GM23338 (cell line): ENCODE data around the gene C10orf53. TPM values are rescaled to one million over a fixed set of nuclear protein-coding genes. Genes with fewer than 3 reads are reported as not detected.
A peak's percentile ranks its signal among the peaks of the same experiment; 100 is the strongest.

Experiments used
- ATAC-seq: fragments of 200-7000 bp; cut with Tn5 transposase; 3 replicates; pipeline ENCODE4 v1.9.1; 2020
- DNase-seq: peaks from one replicate; pipeline ENCODE4 v3.0.0-alpha.2; 2015; ENCODE audit warnings: low spot score
- H2AFZ ChIP-seq: fragments of 200-600 bp; sonication (generic); 2 replicates; pipeline ENCODE4 v1.8.0; 2016; ENCODE audit warnings: antibody characterized with exemption, mild to moderate bottlenecking, moderate library complexity
- H3F3A ChIP-seq: fragments of 200-600 bp; sonication (generic); replicated peaks from 2 replicates; pipeline ENCODE4 v1.8.0; 2017; ENCODE audit warnings: antibody characterized with exemption, mixed run types, low read depth
- H3K27ac ChIP-seq: fragments of 200-600 bp; sonication (generic); 2 replicates; pipeline ENCODE4 v1.6.1; 2016; ENCODE audit warnings: low read depth
- H3K27me3 ChIP-seq: fragments of 200-600 bp; sonication (generic); 2 replicates; pipeline ENCODE4 v1.8.0; 2016; ENCODE audit warnings: mild to moderate bottlenecking, mixed run types, moderate library complexity; ENCODE audit not compliant: insufficient read depth
- H3K36me3 ChIP-seq: fragments of 200-600 bp; sonication (generic); 2 replicates; pipeline ENCODE4 v1.8.0; 2016; ENCODE audit warnings: mild to moderate bottlenecking; ENCODE audit not compliant: insufficient read depth
- H3K4me1 ChIP-seq: fragments of 200-600 bp; sonication (generic); 2 replicates; pipeline ENCODE4 v1.8.0; 2016; ENCODE audit warnings: mild to moderate bottlenecking, moderate library complexity; ENCODE audit not compliant: insufficient read depth
- H3K4me2 ChIP-seq: fragments of 200-600 bp; sonication (generic); 2 replicates; pipeline ENCODE4 v1.7.1; 2017; ENCODE audit warnings: mixed run types
- H3K4me3 ChIP-seq: fragments of 200-600 bp; sonication (generic); 2 replicates; pipeline ENCODE4 v1.6.1; 2016; ENCODE audit warnings: mixed run types
- H3K79me2 ChIP-seq: fragments of 200-600 bp; sonication (generic); replicated peaks from 2 replicates; pipeline ENCODE4 v1.8.0; 2017; ENCODE audit warnings: mild to moderate bottlenecking; ENCODE audit not compliant: insufficient read depth
- H3K9me2 ChIP-seq: fragments of 200-600 bp; sonication (generic); 2 replicates; pipeline ENCODE4 v1.8.0; 2017; ENCODE audit not compliant: insufficient read depth
- H4K20me1 ChIP-seq: fragments of 200-600 bp; sonication (generic); replicated peaks from 2 replicates; pipeline ENCODE4 v1.8.0; 2017; ENCODE audit warnings: mild to moderate bottlenecking; ENCODE audit not compliant: insufficient read depth
- H3K27ac Mint-ChIP-seq: 2 replicates; pipeline ENCODE4 v1.8.0; 2020; ENCODE audit warnings: inconsistent platforms, mild to moderate bottlenecking, moderate library complexity, mixed read lengths
- H3K27me3 Mint-ChIP-seq: 3 replicates; pipeline ENCODE4 v1.8.0; 2022; ENCODE audit warnings: low read depth, mild to moderate bottlenecking, moderate library complexity, mixed read lengths, inconsistent platforms; ENCODE audit not compliant: insufficient read depth, poor library complexity
- H3K36me3 Mint-ChIP-seq: 3 replicates; pipeline ENCODE4 v1.8.0; 2021; ENCODE audit warnings: low read depth, mild to moderate bottlenecking, inconsistent platforms, moderate library complexity, mixed read lengths
- H3K4me1 Mint-ChIP-seq: 3 replicates; pipeline ENCODE4 v1.8.0; 2020; ENCODE audit warnings: mild to moderate bottlenecking, inconsistent platforms, mixed read lengths
- H3K4me3 Mint-ChIP-seq: 3 replicates; pipeline ENCODE4 v1.8.0; 2021; ENCODE audit warnings: moderate library complexity, mild to moderate bottlenecking, inconsistent platforms, mixed read lengths
- H3K9me3 Mint-ChIP-seq: 3 replicates; pipeline ENCODE4 v1.8.0; 2020; ENCODE audit warnings: moderate library complexity, mild to moderate bottlenecking, inconsistent platforms, mixed read lengths
- CREB1 ChIP-seq: fragments of 250-450 bp; sonication (Bioruptor Pico); IDR thresholded peaks from 2 replicates; pipeline ENCODE4 v1.5.0; 2020; ENCODE audit warnings: low read depth, mild to moderate bottlenecking, moderate library complexity
- ETS1 ChIP-seq: IDR thresholded peaks from 2 replicates; pipeline ENCODE4 v1.6.1; 2016; ENCODE audit warnings: antibody characterized with exemption
- EZH2phosphoT487 ChIP-seq: fragments of 200-600 bp; sonication (generic); IDR thresholded peaks from one replicate; pipeline ENCODE4 v1.8.1; 2018; ENCODE audit warnings: antibody characterized with exemption; ENCODE audit not compliant: unreplicated experiment
- JUNB ChIP-seq: IDR thresholded peaks from one replicate; pipeline ENCODE4 v1.6.1; 2016; ENCODE audit warnings: antibody characterized with exemption; ENCODE audit not compliant: unreplicated experiment
- POLR2AphosphoS5 ChIP-seq: IDR thresholded peaks from 2 replicates; pipeline ENCODE4 v1.6.1; 2016; ENCODE audit warnings: antibody characterized with exemption, low read depth
- REST ChIP-seq: IDR thresholded peaks from one replicate; pipeline ENCODE4 v1.6.1; 2018; ENCODE audit warnings: antibody characterized with exemption; ENCODE audit not compliant: unreplicated experiment
- STAT1 ChIP-seq: IDR thresholded peaks from one replicate; pipeline ENCODE4 v1.6.1; 2016; ENCODE audit warnings: antibody characterized with exemption; ENCODE audit not compliant: unreplicated experiment
- ZNF114 ChIP-seq: fragments of 250-450 bp; sonication (Bioruptor Pico); IDR thresholded peaks from 2 replicates; pipeline ENCODE4 v1.5.0; 2020; ENCODE audit warnings: mild to moderate bottlenecking, moderate library complexity
- ZNF462 ChIP-seq: fragments of 250-450 bp; sonication (Bioruptor Pico); IDR thresholded peaks from 2 replicates; pipeline ENCODE4 v1.5.0; 2020; ENCODE audit warnings: mild to moderate bottlenecking, moderate library complexity
- polyA plus RNA-seq: library from polyadenylated mRNA; unstranded; fragments of >200 nt; fragmentation: Nextera tagmentation; extraction: Ambion mirVana; gene quantifications from 2 replicates; pipeline ENCODE4 v1.2.1, GENCODE V29; 2016
- total RNA-seq: library from RNA; depleted of rRNA; stranded (reverse); fragments of >200 nt; shearing (Covaris generic); gene quantifications from 2 replicates; pipeline ENCODE4 v1.2.3, GENCODE V29; 2014

Gene C10orf53
- total and polyA plus RNA-seq, 2 experiments from 2014 or later: not detected

- Histone ChIP-seq H3K4me3 (no peak overlapping the region), H3K36me3 (no peaks in the 10 kb centered on the region), H3K27me3 (no peaks in the 10 kb centered on the region), H2AFZ (peak overlapping the region; percentile 28; the same call in 1 of the 2 replicates), H3K4me1 (no peaks in the 10 kb centered on the region), H3K79me2 (no peaks in the 10 kb centered on the region), H3K27ac (no peak overlapping the region), H3F3A (no peaks in the 10 kb centered on the region), H4K20me1 (no peaks in the 10 kb centered on the region), H3K4me2 (no peak overlapping the region), H3K9me2 (no peaks in the 10 kb centered on the region)
- DNase-seq (no peak), ATAC-seq (no peak)
- no peaks in the 10 kb centered on the region for H3K36me3 Mint-ChIP-seq
- TF ChIP-seq JUNB: no peak
- TF ChIP-seq REST: no peak
- TF ChIP-seq POLR2AphosphoS5: no peak
- no peak for TF ChIP-seq EZH2phosphoT487
- no peak for TF ChIP-seq STAT1
- TF ChIP-seq CREB1: no peak
- no peak for TF ChIP-seq ZNF114 (CRISPR knock-in tag)
- TF ChIP-seq ZNF462 (CRISPR knock-in tag): no peak
- no peak for TF ChIP-seq ETS1
- no peak overlapping the region for H3K4me3 Mint-ChIP-seq
- H3K27ac Mint-ChIP-seq: no peak overlapping the region
- H3K9me3 Mint-ChIP-seq: no peaks in the 10 kb centered on the region
- peaks cover 3% of the 10 kb centered on the region for H3K27me3 Mint-ChIP-seq
- no peaks in the 10 kb centered on the region; the same call in 2 of the 3 replicates for H3K4me1 Mint-ChIP-seq
Observed at GRCh38 chr10:49633327-49634068, 46.0 kb upstream of the C10orf53 start.
